ENCODE data around the gene ICAM1. TPM values are rescaled to one million over a fixed set of nuclear protein-coding genes. Genes with fewer than 3 reads are reported as not detected.

ICAM1 gene
- polyA plus RNA-seq, 4 donors: 5.5 to 7.3 (median 6.4) TPM

DNA sequence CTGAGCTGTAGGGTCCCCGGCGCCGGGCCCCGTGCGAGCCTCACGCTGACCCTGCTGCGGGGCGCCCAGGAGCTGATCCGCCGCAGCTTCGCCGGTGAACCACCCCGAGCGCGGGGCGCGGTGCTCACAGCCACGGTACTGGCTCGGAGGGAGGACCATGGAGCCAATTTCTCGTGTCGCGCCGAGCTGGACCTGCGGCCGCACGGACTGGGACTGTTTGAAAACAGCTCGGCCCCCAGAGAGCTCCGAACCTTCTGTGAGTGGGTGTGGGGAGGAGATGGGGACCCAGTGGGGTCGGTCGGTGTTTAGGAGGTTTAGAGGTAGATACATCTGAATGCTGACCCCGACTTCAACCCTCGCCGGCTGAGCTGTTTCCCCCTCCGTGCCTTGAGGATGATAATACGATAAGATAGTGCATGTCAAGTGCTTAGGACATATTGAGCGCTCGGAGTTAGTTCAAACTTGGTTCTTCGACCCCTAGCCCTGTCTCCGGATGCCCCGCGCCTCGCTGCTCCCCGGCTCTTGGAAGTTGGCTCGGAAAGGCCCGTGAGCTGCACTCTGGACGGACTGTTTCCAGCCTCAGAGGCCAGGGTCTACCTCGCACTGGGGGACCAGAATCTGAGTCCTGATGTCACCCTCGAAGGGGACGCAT is 20.8 kb downstream of the ICAM1 start:
- DNase-seq (ENCODE audit: low read depth in 4 of 4, low spot score in 2 of 4): no peak

DNA sequence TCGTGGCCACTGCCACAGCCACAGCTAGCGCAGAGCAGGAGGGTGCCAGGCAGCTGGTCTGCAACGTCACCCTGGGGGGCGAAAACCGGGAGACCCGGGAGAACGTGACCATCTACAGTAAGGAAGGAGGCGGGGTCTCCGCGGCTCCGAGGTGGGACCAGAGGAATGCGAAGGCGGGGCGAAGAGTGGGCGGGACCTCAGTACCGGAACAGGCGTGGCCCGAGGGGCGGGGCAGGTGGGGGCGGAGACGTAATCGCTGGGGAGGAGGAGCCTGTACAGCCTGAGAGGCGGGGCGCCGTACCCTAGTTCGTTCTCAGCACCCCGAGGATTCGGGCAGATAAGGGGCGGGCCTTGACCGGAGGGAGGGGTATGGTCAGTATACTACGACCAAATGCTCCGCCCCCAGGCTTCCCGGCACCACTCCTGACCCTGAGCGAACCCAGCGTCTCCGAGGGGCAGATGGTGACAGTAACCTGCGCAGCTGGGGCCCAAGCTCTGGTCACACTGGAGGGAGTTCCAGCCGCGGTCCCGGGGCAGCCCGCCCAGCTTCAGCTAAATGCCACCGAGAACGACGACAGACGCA is 21.4 kb downstream of the ICAM1 start:
- no peak for DNase-seq (ENCODE audit: low read depth in 4 of 4, low spot score in 2 of 4)

- DNase-seq (ENCODE audit: low read depth in 4 of 4, low spot score in 2 of 4): no peak
These were observed 22.1 kb downstream of the ICAM1 start for GRCh38 chr19:10292789-10293636.

DNA sequence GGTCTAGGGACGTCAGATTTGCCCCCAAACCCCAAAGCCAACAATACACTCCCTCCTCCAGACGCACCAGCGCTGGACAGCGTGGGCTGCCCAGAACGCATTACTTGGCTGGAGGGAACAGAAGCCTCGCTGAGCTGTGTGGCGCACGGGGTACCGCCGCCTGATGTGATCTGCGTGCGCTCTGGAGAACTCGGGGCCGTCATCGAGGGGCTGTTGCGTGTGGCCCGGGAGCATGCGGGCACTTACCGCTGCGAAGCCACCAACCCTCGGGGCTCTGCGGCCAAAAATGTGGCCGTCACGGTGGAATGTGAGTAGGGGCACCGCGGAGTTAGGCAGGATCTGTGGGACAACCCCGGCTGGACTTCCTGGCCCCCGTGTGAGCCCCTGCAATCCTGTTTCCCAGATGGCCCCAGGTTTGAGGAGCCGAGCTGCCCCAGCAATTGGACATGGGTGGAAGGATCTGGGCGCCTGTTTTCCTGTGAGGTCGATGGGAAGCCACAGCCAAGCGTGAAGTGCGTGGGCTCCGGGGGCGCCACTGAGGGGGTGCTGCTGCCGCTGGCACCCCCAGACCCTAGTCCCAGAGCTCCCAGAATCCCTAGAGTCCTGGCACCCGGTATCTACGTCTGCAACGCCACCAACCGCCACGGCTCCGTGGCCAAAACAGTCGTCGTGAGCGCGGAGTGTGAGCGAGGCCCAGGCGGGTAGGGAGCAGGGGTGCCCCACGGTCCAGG is 22.9 kb downstream of the ICAM1 start:
- no peak for DNase-seq (ENCODE audit: low read depth in 4 of 4, low spot score in 2 of 4)

DNA sequence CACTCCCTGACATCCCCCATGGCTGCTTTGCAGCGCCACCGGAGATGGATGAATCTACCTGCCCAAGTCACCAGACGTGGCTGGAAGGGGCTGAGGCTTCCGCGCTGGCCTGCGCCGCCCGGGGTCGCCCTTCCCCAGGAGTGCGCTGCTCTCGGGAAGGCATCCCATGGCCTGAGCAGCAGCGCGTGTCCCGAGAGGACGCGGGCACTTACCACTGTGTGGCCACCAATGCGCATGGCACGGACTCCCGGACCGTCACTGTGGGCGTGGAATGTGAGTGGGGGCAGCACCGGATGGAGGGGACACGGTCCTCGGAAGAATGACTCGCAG is 23.4 kb downstream of the ICAM1 start:
- DNase-seq (ENCODE audit: low read depth in 4 of 4, low spot score in 2 of 4): no peak

DNA sequence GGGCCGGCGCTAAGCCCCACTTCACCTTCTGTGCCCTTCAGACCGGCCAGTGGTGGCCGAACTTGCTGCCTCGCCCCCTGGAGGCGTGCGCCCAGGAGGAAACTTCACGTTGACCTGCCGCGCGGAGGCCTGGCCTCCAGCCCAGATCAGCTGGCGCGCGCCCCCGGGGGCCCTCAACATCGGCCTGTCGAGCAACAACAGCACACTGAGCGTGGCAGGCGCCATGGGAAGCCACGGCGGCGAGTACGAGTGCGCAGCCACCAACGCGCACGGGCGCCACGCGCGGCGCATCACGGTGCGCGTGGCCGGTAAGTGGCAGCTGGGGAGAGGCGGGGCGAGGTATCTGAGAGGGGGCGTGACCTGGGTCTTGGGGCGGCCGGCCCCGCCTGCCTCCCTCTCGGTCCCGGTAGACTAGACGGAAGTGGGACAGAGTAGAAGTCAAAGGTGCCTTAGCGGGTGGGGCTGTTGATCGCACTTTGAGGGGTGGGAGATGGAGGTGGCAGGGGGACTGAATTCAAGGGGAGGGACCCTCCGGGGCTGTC is 24.5 kb downstream of the ICAM1 start:
- no peak for DNase-seq (ENCODE audit: low read depth in 4 of 4, low spot score in 2 of 4)

DNA sequence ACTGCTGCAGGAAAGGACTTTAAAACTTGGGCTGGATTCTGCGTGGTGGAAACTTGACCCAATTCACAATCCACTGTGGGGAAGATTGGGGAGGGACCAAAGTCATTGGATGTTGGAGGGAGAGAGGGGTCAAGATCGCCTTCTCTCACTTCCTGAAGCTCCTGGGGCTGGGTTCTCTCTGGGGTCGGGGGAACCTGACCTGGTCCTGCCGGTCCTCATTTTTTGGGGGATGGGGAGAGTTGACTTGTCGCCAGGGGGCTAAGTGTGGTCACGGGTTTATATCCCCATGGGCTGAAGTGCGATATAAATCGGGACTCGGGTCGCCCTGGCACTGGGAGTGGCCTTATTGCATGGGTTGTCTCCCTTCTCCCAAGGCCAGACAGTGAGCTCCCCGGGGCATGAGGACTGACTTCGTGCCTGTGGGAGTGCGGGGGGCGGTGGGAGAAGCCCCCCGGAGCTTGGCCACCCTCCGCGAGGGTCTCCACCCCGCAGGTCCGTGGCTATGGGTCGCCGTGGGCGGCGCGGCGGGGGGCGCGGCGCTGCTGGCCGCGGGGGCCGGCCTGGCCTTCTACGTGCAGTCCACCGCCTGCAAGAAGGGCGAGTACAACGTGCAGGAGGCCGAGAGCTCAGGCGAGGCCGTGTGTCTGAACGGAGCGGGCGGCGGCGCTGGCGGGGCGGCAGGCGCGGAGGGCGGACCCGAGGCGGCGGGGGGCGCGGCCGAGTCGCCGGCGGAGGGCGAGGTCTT is 25.1 kb downstream of the ICAM1 start:
- no peak for DNase-seq (ENCODE audit: low read depth in 4 of 4, low spot score in 2 of 4)

GRCh38 chr19:10299545-10300458 is 28.9 kb downstream of the ICAM1 start:
- no peak for DNase-seq (ENCODE audit: low read depth in 4 of 4, low spot score in 2 of 4)

- DNase-seq (ENCODE audit: low read depth in 4 of 4, low spot score in 2 of 4): no peak
These were observed 34.4 kb downstream of the ICAM1 start for GRCh38 chr19:10305139-10305806.

DNA sequence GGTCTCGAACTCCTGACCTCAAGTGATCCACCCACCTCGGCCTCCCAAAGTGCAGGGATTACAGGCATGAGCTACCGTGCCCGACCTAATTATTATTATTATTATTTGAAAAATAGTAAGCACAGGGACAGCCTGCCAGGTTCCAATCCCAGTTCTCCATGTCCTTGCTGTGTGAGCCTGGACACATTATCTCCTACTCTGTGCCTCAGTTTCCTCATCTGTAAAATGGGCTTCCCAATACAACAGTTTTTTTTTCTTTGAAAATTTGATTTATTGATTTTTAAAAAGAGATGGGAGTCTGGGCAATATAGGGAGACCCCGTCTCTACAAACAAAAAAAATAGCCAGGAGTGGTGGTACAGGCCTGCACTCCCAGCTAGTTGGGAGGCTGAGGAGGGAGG is 35.4 kb downstream of the ICAM1 start:
- DNase-seq (ENCODE audit: low read depth in 4 of 4, low spot score in 2 of 4): no peak

- no peak for DNase-seq (ENCODE audit: low read depth in 4 of 4, low spot score in 2 of 4)
These were observed 38.5 kb downstream of the ICAM1 start, which contains the start of gene ZGLP1 for GRCh38 chr19:10309423-10309822. Gene ZGLP1, minus strand, starts transcription at chr19:10309815.

DNA sequence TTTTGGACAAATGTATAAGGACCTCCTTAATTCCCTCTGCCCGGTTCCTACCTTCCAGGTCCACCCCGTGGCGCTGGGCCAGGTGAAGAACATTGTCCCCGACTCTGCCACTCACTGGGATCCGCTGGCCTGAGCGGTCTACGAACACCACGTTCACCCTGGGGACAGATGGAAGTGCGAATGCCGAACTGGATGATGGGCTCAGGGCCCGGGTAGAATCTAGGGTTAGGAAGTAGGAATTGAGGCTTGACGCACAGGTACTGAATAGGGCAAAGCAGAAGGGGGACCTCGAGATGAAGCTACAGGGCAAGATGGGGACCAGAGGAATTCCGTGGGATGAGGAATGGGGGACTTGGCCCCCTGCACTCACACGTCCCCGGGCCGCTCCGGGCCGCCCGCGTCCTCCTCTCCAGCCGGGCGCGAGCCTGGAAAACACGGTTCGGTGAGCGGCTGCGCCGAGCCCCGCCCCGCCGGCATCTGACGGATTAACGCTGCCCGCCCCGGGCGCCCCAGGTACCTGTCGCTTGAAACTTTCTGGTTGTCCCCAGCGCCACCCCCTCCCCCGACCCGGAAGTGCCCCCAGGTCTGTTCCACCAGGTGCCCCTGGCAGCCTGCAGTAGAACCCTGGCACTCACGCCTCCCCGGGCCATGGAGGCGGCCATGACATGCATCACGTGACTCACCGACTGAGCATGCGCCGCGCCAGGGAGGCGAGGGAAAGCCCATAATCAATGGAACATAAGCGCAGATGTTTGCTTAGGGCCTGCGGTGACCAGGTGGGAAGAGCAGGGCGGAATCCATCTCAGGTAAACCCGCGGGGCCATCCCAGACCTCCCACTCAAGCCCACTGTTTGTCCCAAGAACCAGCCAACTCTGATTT is 44.7 kb downstream of the ICAM1 start, which contains the start of gene FDX2:
Gene FDX2 (minus strand): TSS at position 681 of the 880 bp plus-strand sequence. CDS start 19 bp downstream, at position 662.
- peak in 1 of 4 donors; percentile 70 for DNase-seq (ENCODE audit: low read depth in 4 of 4, low spot score in 2 of 4)

DNA sequence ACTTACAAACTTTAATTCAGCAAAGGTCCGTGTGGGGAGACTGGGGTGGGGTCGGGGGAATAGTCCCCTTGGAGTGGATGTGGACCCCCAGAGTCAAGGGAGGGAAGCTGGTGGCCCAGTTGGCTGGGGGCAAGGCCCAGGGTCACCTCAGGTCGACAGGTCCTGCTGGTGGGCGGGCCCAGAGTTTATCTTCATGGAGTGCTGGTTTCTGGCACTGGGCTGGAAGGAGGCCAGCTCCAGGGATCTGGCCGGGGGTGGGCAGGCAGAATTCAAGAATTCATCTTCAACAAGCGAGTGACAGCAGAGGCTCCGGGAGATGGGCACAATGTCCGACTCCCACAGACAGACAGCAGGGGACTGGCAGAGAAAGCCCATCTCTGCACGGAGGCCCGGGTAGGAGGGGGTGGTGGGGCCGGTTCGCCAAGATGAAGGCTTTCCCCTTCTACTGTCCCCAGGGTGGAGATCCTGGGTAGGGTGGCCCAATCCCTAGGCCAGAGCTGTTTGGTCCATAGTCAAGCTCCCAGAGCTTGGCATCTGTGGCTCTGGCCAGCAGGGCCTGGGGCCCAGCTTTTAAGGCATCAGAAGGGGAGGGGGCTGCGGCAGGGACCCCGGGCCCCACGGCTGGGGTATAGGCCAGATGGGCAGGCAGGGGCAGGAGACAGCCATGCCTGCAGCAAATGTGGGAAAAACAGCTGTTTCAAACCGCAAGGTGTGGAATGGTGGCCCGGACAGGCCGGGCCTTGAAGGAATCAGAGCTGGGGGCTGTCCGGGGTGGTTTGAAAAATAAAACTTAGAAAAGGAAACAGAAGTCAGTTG is 45.5 kb downstream of the ICAM1 start:
- DNase-seq (ENCODE audit: low read depth in 4 of 4, low spot score in 2 of 4): no peak

DNA sequence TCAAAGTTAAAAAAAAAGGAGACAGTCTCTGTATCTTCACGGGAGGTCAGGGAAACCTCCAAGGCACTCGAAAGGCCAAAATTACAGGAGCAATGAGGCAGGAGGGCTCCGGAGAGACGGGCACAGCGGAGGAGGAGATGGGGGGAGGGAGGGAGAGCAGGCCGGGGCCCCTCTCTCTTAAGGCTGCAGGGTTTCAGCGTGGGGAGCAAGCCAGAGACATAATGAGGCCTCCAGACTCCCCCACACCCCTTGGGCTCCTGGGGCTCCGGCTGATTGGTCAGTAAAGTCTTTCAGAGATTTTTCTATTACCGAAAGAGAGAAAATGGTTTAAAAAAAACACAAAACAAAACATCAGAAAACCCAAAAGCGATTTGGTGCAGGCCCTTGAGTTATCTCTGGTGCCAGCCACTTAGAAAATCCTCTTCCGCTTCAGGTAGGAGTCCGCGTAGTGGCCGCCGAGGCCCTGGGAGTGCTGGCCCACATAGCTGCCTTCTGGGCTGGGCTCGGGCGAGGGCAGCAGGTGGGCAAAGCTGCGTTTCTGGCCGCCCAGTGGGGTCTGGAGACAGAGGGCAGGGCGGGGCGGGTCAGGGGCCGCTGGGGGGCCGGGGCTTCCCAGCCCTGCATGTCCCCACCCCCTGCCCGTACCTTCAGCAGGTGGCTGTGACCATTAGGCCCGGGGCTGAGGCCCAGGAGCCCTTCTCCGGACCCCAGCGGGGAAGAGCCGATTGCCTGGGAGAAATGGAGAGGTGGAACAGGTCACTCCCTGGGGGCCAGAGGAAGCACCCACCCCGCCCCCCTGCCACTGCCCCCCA is 46.3 kb downstream of the ICAM1 start:
- DNase-seq (ENCODE audit: low read depth in 4 of 4, low spot score in 2 of 4): no peak

DNA sequence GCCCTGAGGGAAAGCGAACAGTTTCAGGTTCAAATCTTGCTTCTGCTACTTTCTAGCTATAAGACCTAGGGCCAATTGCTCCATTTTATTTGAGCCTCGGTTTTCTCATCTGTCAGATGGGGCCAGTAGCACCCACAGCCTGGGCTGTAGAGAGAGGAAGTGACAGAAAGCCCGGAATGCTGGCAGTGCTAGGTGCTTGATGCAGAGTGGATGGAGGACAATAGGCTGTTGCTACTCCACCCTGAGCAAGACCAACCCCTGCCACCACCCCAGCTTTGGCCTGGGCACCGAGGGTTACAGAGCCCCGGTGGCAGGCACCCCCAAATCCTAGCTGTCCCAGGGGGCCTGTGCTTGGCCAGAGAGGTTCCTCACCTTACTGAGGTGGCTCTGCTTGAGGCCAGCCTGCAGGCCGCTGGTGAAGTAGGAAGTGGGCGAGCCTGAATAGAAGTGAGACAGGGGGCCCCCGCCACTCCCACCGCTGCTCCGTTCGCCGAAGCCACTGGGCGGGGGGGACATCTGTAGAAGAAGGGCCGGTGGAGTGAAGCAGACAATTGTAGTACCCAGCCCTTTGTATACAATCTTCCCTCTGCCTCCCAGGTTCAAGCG is 47.0 kb downstream of the ICAM1 start:
- DNase-seq (ENCODE audit: low read depth in 4 of 4, low spot score in 2 of 4): no peak

All from left renal cortex interstitium (tissue), 4 donors.